ENCODE results near the gene CDHR5.

Gene CDHR5

GRCh38 chr11:609341-609811 is 15.4 kb downstream of the CDHR5 start:
- DNase-seq: no peak

GRCh38 chr11:608791-609251 is 15.9 kb downstream of the CDHR5 start:
- DNase-seq: no peak

- DNase-seq: no peak
Observed at GRCh38 chr11:607971-608659, 16.6 kb downstream of the CDHR5 start.

- no peak for DNase-seq
Observed at GRCh38 chr11:607020-607780, 17.6 kb downstream of the CDHR5 start.

GRCh38 chr11:606245-606644 is 18.5 kb downstream of the CDHR5 start:
- DNase-seq: no peak

GRCh38 chr11:605286-606129 is 19.2 kb downstream of the CDHR5 start:
- no peak for DNase-seq

GRCh38 chr11:603154-603553 is 21.6 kb downstream of the CDHR5 start:
- DNase-seq: no peak

GRCh38 chr11:601573-602245 is 23.0 kb downstream of the CDHR5 start:
- DNase-seq: no peak

GRCh38 chr11:598005-598680 is 26.6 kb downstream of the CDHR5 start:
- DNase-seq: no peak

- DNase-seq: no peak
Observed at GRCh38 chr11:597166-597725, 27.5 kb downstream of the CDHR5 start.

GRCh38 chr11:596374-596773 is 28.4 kb downstream of the CDHR5 start:
- peak; percentile 29 for DNase-seq

- no peak for DNase-seq
Observed at GRCh38 chr11:595400-595799, 29.4 kb downstream of the CDHR5 start.

GRCh38 chr11:593347-593746 is 31.4 kb downstream of the CDHR5 start:
- DNase-seq: no peak

- DNase-seq: no peak
Observed at GRCh38 chr11:592918-593317, 31.8 kb downstream of the CDHR5 start.

- DNase-seq: no peak
Observed at GRCh38 chr11:592501-592900, 32.3 kb downstream of the CDHR5 start.

- DNase-seq: no peak
Observed at GRCh38 chr11:590997-591396, 33.8 kb downstream of the CDHR5 start.

- DNase-seq: no peak
Observed at GRCh38 chr11:589798-590197, 35.0 kb downstream of the CDHR5 start.

GRCh38 chr11:587978-588380 is 36.8 kb downstream of the CDHR5 start:
- peak; percentile 94 for DNase-seq

- no peak for DNase-seq
Observed at GRCh38 chr11:587546-587945, 37.2 kb downstream of the CDHR5 start.

- no peak for DNase-seq
Observed at GRCh38 chr11:586376-587316, 38.1 kb downstream of the CDHR5 start.

- DNase-seq: no peak
Observed at GRCh38 chr11:584287-584686, 40.5 kb downstream of the CDHR5 start.
